ENCODE data around the gene PDE8A. TPM values are rescaled to one million over a fixed set of nuclear protein-coding genes. Genes with fewer than 3 reads are reported as not detected.

PDE8A gene
- total and polyA plus RNA-seq, 2 donors (not counting 3 experiments of a cell fraction or from before 2014, with no cell fraction given): 21.3 to 45.7 TPM

- Histone ChIP-seq H3K79me2 (ENCODE audit: control insufficient read depth, insufficient read depth, low read length) (no peaks in the 10 kb centered on the region), H2AFZ (ENCODE audit: low read depth, low read length) (no peak overlapping the region), H3K9me1 (replicated peaks; ENCODE audit: control insufficient read depth, extremely low read depth, insufficient read depth, low read length) (no peaks in the 10 kb centered on the region), H4K20me1 (replicated peaks; ENCODE audit: control insufficient read depth, extremely low read depth, insufficient read depth, low read length) (no peaks in the 10 kb centered on the region), H3K4me2 (ENCODE audit: insufficient read depth, low read length) (no peak overlapping the region), H3K27ac (ENCODE audit: insufficient read depth, low read depth, low read length) (no peak overlapping the region), H3K36me3 (ENCODE audit: control insufficient read depth in 2 of 2, extremely low read depth in 1 of 2, insufficient read depth in 2 of 2, low read length in 2 of 2) (peaks cover 4 to 15% of the 10 kb centered on the region in 2 experiments), H3K27me3 (ENCODE audit: control insufficient read depth in 2 of 2, insufficient read depth in 2 of 2, low read length in 2 of 2) (no peaks in the 10 kb centered on the region), H3K4me1 (ENCODE audit: control insufficient read depth, extremely low read depth, insufficient read depth, low read length) (no peaks in the 10 kb centered on the region), H3K4me3 (replicated peaks in 1 of 3; ENCODE audit: insufficient read depth in 1 of 3, low read depth in 1 of 3, low read length in 3 of 3) (no peak overlapping the region), H3K9me3 (replicated peaks; ENCODE audit: control insufficient read depth, insufficient read depth, low read length) (no peaks in the 10 kb centered on the region), H3K9ac (replicated peaks; ENCODE audit: extremely low read depth, insufficient read depth, low read length) (no peak overlapping the region)
- intact Hi-C loops (cut with micrococcal nuclease) (no loop called here), dilution Hi-C loops (cut with MboI; ENCODE audit: extremely low pct_ligation_motif_present, low sequenced_read_pairs) (no loop called here)
- no TSS peak for BruUV-seq (replicated peaks)
- TF ChIP-seq FOS (IDR thresholded peaks at IDR 0.05; ENCODE audit: borderline replicate concordance, insufficient read depth, low read length): no peak
- TF ChIP-seq EZH2 (IDR thresholded peaks at IDR 0.05; ENCODE audit: borderline replicate concordance, low read depth, low read length, severe bottlenecking): no peak
- TF ChIP-seq MAX (IDR thresholded peaks at IDR 0.05; ENCODE audit: insufficient read depth, insufficient read length): no peak
- TF ChIP-seq GATA2 (IDR thresholded peaks at IDR 0.05; ENCODE audit: insufficient read depth, insufficient read length, low read depth, low read length): no peak
- no peak for TF ChIP-seq MYC (IDR thresholded peaks at IDR 0.05; ENCODE audit: low read depth, low read length)
- TF ChIP-seq JUN (IDR thresholded peaks at IDR 0.05; ENCODE audit: borderline replicate concordance, insufficient read depth, insufficient read length, low read depth): no peak
- TF ChIP-seq POLR2AphosphoS5 (IDR thresholded peaks at IDR 0.05; ENCODE audit: insufficient read depth, low read depth, low read length): no peak
- no peak for TF ChIP-seq CTCF (IDR thresholded peaks at IDR 0.05; ENCODE audit: extremely low read depth in 1 of 2, insufficient read depth in 1 of 2, low read depth in 1 of 2, low read length in 2 of 2)
- TF ChIP-seq POLR2A (IDR thresholded peaks at IDR 0.05; ENCODE audit: low read depth, low read length): no peak
- POLR2A ChIA-PET: no interaction called here
- DNase-seq (ENCODE audit: low read depth, low spot score) (no peak), FAIRE-seq (no peak)
- CTCF ChIA-PET: interaction anchor here (1.0 kb wide), 1 partner anchor 56 kb away, joined by 3 read pairs; no protein-coding TSS in a partner anchor
These were observed 131.3 kb downstream of the PDE8A start for GRCh38 chr15:85112997-85113396.
